Progenitor cell of endocrine pancreas (in vitro differentiated cells): ENCODE data around the gene HACD2. TPM values are rescaled to one million over a fixed set of nuclear protein-coding genes. Genes with fewer than 3 reads are reported as not detected.

Experiments
- DNase-seq: peaks from one replicate; pipeline ENCODE4 v3.0.0; 2021; ENCODE audit warnings: low spot score; ENCODE audit not compliant: unreplicated experiment
- H3K27ac Mint-ChIP-seq: 2 replicates; pipeline ENCODE4 v1.8.0; 2021; ENCODE audit warnings: mild to moderate bottlenecking, moderate library complexity, mixed read lengths
- H3K27me3 Mint-ChIP-seq: 2 replicates; pipeline ENCODE4 v1.8.0; 2021; ENCODE audit warnings: mixed read lengths
- H3K36me3 Mint-ChIP-seq: 2 replicates; pipeline ENCODE4 v1.8.0; 2022; ENCODE audit warnings: mixed read lengths; ENCODE audit not compliant: insufficient read depth
- H3K4me1 Mint-ChIP-seq: 2 replicates; pipeline ENCODE4 v1.8.0; 2021; ENCODE audit warnings: low read depth, mixed read lengths
- H3K4me3 Mint-ChIP-seq: 2 replicates; pipeline ENCODE4 v1.8.0; 2021; ENCODE audit warnings: low read depth, mild to moderate bottlenecking, moderate library complexity, mixed read lengths
- H3K9me3 Mint-ChIP-seq: 2 replicates; pipeline ENCODE4 v1.8.0; 2021; ENCODE audit warnings: low read depth, mixed read lengths
- total RNA-seq: library from RNA; stranded (reverse); gene quantifications from 2 replicates; pipeline ENCODE4 v1.2.1, GENCODE V29; 2021
- TF ChIP-seq, protein P1 (sequence below): fragments of 200-600 bp; sonication (generic); IDR thresholded peaks from one replicate; pipeline ENCODE4 v1.5.0; 2021; ENCODE audit warnings: antibody characterized with exemption, mild to moderate bottlenecking; ENCODE audit not compliant: unreplicated experiment

The HACD2 gene
- total RNA-seq, 1 donor from 2014 or later, result 57.6 TPM

- H3K9me3 Mint-ChIP-seq, result no peaks in the 10 kb centered on the region
- H3K4me3 Mint-ChIP-seq, result no peak overlapping the region
- H3K27me3 Mint-ChIP-seq, result peaks cover 20% of the 10 kb centered on the region
- TF ChIP-seq, protein P1, sequence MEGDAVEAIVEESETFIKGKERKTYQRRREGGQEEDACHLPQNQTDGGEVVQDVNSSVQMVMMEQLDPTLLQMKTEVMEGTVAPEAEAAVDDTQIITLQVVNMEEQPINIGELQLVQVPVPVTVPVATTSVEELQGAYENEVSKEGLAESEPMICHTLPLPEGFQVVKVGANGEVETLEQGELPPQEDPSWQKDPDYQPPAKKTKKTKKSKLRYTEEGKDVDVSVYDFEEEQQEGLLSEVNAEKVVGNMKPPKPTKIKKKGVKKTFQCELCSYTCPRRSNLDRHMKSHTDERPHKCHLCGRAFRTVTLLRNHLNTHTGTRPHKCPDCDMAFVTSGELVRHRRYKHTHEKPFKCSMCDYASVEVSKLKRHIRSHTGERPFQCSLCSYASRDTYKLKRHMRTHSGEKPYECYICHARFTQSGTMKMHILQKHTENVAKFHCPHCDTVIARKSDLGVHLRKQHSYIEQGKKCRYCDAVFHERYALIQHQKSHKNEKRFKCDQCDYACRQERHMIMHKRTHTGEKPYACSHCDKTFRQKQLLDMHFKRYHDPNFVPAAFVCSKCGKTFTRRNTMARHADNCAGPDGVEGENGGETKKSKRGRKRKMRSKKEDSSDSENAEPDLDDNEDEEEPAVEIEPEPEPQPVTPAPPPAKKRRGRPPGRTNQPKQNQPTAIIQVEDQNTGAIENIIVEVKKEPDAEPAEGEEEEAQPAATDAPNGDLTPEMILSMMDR, result no peak
- peaks cover 11% of the 10 kb centered on the region for H3K4me1 Mint-ChIP-seq
- DNase-seq, result no peak
- H3K27ac Mint-ChIP-seq, result no peak overlapping the region
- H3K36me3 Mint-ChIP-seq, result no peaks in the 10 kb centered on the region
These were observed 127.0 kb downstream of the HACD2 start for GRCh38 chr3:123457841-123458240.

GRCh38 chr3:123453675-123454074 is 131.2 kb downstream of the HACD2 start:
- Mint-ChIP-seq H3K27ac (no peak overlapping the region), H3K36me3 (no peaks in the 10 kb centered on the region), H3K27me3 (peaks cover 10% of the 10 kb centered on the region)

DNA sequence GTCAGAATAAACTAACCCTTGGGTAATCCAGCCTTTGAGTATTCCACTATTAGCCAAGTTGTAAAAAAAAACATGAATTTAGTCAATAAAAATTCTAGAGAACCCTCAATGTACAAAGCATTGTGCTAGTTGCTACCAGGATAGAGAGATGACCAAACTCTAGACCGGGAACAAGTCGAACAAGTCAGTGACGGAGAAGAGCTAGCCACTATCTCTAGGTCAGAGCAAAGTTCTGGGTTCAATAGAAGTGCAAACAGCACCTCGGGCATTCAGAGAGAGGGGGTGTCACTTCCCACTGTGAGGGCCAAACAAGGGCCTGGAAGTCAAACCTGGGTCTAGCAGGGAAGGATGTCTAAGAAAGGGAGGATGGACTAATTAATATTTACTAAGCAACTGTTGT is 133.7 kb downstream of the HACD2 start:
- no peak overlapping the region for H3K27ac Mint-ChIP-seq
- H3K36me3 Mint-ChIP-seq, result peaks cover 1% of the 10 kb centered on the region
- H3K4me3 Mint-ChIP-seq, result peak overlapping the region; percentile 32
- TF ChIP-seq, protein P1, result no peak
- no peaks in the 10 kb centered on the region for H3K9me3 Mint-ChIP-seq
- DNase-seq, result no peak
- peaks cover 15% of the 10 kb centered on the region for H3K27me3 Mint-ChIP-seq
- H3K4me1 Mint-ChIP-seq, result peaks cover 22% of the 10 kb centered on the region

More at GRCh38 chr3:123453675-123454074, 131.2 kb downstream of the HACD2 start:
- TF ChIP-seq, protein P1, result no peak
- no peak for DNase-seq
- Mint-ChIP-seq H3K4me3 (no peak overlapping the region), H3K9me3 (no peaks in the 10 kb centered on the region), H3K4me1 (peaks cover 17% of the 10 kb centered on the region)

DNA sequence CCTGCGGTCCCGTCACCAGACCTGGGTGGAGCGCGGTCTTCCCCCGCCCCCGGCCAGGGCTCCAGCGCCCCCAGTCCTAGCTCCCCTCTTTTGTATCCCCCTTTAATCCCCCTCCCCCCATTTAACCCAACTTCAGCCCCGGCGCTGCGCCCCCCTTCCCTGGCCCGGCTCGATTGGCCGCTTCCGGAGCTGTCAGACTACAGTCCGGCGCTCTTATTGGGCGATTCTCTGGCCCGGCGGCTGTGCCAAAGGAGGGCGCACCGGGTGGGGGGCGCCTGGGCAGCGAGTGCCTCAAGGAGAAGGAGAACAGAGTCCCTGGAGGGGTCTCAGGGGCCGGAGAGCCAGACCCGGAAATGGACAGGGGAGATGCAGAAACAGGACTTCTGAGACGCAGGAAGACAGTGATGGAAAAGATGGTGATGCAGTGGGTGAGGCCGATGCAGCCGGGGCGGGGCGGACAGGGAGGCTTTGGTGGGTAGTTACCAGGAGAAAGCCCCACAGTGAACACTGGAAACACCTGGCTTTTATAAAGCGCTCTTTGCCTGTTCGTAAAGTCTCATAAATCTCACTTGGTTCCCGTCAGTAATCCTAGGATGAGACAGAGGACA is 134.8 kb downstream of the HACD2 start:
- DNase-seq, result peak; percentile 26
- Mint-ChIP-seq H3K27me3 (peaks cover 19% of the 10 kb centered on the region), H3K27ac (peak overlapping the region; percentile 78), H3K36me3 (peaks cover 1% of the 10 kb centered on the region), H3K4me3 (peak overlapping the region; percentile 73), H3K9me3 (no peaks in the 10 kb centered on the region), H3K4me1 (peaks cover 29% of the 10 kb centered on the region)
- TF ChIP-seq, protein P1, result no peak

GRCh38 chr3:123449102-123449996 is 135.5 kb downstream of the HACD2 start:
- TF ChIP-seq, protein P1, result no peak
- H3K4me1 Mint-ChIP-seq, result peaks cover 34% of the 10 kb centered on the region
- H3K4me3 Mint-ChIP-seq, result peak overlapping the region; percentile 73
- H3K9me3 Mint-ChIP-seq, result no peaks in the 10 kb centered on the region
- H3K27ac Mint-ChIP-seq, result no peak overlapping the region
- peaks cover 1% of the 10 kb centered on the region for H3K36me3 Mint-ChIP-seq
- DNase-seq, result peak; percentile 41
- H3K27me3 Mint-ChIP-seq, result peaks cover 19% of the 10 kb centered on the region
